HK-2 (cell line): Measurements from ENCODE around the gene TSN.
"Not testable (repeated sequence)": the region's sequence is repeated elsewhere in the genome, so short reads cannot be mapped to it uniquely, and the experiment has no call there.

Experiments used
- DNase-seq: peaks from one replicate; pipeline ENCODE4 v3.0.0-alpha.2; 2018; ENCODE audit not compliant: unreplicated experiment

TSN gene

GRCh38 chr2:121801916-121802315 is 46.5 kb downstream of the TSN start:
- no peak for DNase-seq

GRCh38 chr2:121803503-121803902 is 48.1 kb downstream of the TSN start:
- DNase-seq = no peak

- DNase-seq = peak; percentile 50
These were observed 48.9 kb downstream of the TSN start for GRCh38 chr2:121804340-121804739.

- DNase-seq = no peak
These were observed 49.7 kb downstream of the TSN start for GRCh38 chr2:121804997-121805765.

GRCh38 chr2:121805766-121806143 is 50.3 kb downstream of the TSN start:
- no peak for DNase-seq

- DNase-seq = not testable (repeated sequence)
These were observed 52.3 kb downstream of the TSN start for GRCh38 chr2:121807771-121808170.

- no peak for DNase-seq
These were observed 54.2 kb downstream of the TSN start for GRCh38 chr2:121809607-121810006.

GRCh38 chr2:121810959-121811853 is 55.8 kb downstream of the TSN start:
- peak; percentile 47 for DNase-seq

GRCh38 chr2:121813083-121813482 is 57.6 kb downstream of the TSN start:
- not testable (repeated sequence) for DNase-seq

GRCh38 chr2:121815216-121815615 is 59.8 kb downstream of the TSN start:
- DNase-seq = no peak

GRCh38 chr2:121816797-121817196 is 61.3 kb downstream of the TSN start:
- DNase-seq = no peak

- not testable (repeated sequence) for DNase-seq
These were observed 61.9 kb downstream of the TSN start for GRCh38 chr2:121817304-121817703.
